Measurements from ENCODE around the gene CRYGD.

CRYGD gene

DNA sequence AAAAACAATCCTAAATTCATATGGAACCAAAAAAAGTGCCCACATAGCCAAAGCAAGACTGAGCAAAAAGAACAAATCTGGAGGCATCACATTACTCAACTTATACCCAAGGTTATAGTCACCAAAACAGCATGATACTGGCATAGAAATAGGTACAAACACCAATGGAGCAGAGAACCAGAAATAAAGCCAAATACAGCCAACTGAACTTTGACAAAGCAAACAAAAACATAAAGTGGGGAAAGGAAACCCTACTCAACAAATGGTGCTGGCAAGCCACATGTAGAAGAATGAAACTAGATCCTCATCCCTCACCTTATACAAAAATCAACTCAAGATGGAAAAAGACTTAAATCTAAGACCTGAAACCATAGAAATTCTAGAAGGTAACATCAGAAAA, 40.5 kb downstream of the CRYGD start:
- no peak for DNase-seq (ENCODE audit: low read depth)
- TF ChIP-seq, protein P1, sequence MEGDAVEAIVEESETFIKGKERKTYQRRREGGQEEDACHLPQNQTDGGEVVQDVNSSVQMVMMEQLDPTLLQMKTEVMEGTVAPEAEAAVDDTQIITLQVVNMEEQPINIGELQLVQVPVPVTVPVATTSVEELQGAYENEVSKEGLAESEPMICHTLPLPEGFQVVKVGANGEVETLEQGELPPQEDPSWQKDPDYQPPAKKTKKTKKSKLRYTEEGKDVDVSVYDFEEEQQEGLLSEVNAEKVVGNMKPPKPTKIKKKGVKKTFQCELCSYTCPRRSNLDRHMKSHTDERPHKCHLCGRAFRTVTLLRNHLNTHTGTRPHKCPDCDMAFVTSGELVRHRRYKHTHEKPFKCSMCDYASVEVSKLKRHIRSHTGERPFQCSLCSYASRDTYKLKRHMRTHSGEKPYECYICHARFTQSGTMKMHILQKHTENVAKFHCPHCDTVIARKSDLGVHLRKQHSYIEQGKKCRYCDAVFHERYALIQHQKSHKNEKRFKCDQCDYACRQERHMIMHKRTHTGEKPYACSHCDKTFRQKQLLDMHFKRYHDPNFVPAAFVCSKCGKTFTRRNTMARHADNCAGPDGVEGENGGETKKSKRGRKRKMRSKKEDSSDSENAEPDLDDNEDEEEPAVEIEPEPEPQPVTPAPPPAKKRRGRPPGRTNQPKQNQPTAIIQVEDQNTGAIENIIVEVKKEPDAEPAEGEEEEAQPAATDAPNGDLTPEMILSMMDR (IDR thresholded peaks at IDR 0.05; ENCODE audit: low read depth, low read length, missing control alignments) = no peak
- no peak overlapping the region for H3K4me3 ChIP-seq (ENCODE audit: low read depth, low read length)

- TF ChIP-seq, protein P1 (IDR thresholded peaks at IDR 0.05; ENCODE audit: low read depth, low read length, missing control alignments) = no peak
- no peak overlapping the region for H3K4me3 ChIP-seq (ENCODE audit: low read depth, low read length)
- DNase-seq (ENCODE audit: low read depth) = no peak
Measured at GRCh38 chr2:208077276-208077675, 47.0 kb downstream of the CRYGD start.

DNA sequence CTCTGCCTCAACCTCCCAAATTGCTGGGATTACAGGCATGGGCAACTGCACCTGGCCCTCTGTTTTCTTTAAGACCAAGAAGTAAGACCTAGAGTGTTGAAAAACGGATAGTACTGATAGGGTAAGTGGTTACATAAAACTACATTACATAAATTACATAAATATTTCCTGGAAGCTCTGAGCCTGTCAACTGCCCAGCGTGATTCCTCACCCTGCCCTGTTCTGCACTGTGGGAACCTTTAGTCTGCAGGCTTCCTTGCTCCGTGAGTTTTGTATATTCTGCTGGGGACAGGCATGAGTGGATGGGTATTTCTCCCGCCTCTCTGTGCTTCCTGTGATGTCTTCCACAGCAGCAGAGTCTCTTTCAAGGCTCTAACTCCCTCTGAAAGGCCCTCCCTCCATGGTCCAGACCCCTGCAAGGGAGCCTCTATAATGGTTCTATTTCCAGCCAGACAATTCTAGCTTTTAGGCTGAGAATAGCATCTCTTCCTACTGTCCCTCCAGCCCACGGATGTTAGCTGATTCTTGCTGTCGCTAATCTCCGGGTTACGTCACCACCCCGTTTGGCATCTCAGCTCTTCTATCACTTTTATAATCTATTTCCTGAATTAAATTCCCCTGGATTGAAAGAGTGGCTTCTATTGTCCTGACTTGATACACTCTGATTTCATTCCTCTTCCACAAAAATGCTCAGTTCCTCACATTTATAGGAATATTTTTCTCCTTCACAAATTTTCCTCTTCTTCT, 49.5 kb downstream of the CRYGD start:
- DNase-seq (ENCODE audit: low read depth) = no peak
- no peak overlapping the region for H3K4me3 ChIP-seq (ENCODE audit: low read depth, low read length)
- TF ChIP-seq, protein P1 (IDR thresholded peaks at IDR 0.05; ENCODE audit: low read depth, low read length, missing control alignments) = no peak

DNA sequence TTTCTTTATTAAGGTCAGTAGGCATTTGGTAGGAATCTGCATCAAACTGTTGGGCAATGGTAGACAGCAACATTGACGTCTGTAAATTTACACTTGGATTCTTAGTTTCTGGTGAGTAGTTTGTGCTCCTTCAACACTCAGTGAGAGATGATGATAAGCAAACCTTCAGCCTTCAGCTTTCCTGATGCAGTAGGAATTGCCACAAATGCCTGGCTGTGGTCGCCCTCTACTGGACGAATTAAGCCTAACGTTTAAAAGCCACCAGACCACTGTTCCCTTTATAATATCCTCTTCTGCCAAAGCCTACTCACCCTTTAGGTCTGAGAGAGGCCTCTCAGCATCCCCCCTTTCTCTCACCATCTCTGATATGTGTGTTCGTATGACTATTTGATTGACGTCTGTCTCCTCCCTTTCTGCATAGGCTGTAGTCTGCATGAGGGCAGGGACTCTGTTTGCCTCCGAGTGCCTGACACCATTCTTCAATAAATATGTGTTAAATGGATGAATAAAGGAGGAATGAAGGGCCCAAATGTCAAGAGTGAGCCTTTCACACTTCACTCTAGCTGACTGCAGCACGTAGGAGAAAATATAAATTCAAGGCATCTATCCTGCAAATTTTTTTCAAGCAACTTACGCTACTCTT, 52.0 kb downstream of the CRYGD start:
- H3K4me3 ChIP-seq (ENCODE audit: low read depth, low read length) = no peak overlapping the region
- TF ChIP-seq, protein P1 (IDR thresholded peaks at IDR 0.05; ENCODE audit: low read depth, low read length, missing control alignments) = peak; percentile 85
- peak; percentile 25 for DNase-seq (ENCODE audit: low read depth)
